ENCODE data around the gene DFFB. TPM values are rescaled to one million over a fixed set of nuclear protein-coding genes. Genes with fewer than 3 reads are reported as not detected.

Gene DFFB
- total and polyA plus RNA-seq, 2 donors (not counting 3 experiments of a cell fraction or from before 2014, with no cell fraction given) = 11.7 to 11.8 TPM

DNA sequence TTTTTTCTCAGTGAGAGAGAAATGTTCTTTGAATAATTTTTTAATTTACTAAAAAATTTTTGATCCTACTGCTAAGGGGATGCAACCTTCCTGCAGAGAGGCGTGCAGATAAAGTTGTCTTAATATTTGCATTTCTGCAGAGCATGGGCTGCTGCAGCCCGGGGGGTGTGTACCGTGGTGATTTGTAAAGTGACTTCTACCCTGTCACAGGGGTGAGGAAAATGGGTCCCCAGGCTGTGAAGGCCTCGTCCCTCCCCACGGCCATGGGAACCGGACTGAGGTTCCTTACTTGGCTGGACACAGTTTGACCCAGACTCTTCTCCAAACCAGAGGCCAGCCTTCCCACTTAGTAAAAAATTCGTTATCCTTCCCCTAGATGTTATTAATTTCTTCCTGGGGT lies 52.3 kb downstream of the DFFB start:
- H3K9me1 ChIP-seq (replicated peaks; ENCODE audit: control insufficient read depth, extremely low read depth, insufficient read depth, low read length) = no peaks in the 10 kb centered on the region
- no peaks in the 10 kb centered on the region for H3K9me3 ChIP-seq (replicated peaks; ENCODE audit: control insufficient read depth, insufficient read depth, low read length)
- H3K4me2 ChIP-seq (ENCODE audit: insufficient read depth, low read length) = no peak overlapping the region
- dilution Hi-C loops (cut with MboI; ENCODE audit: extremely low pct_ligation_motif_present, low sequenced_read_pairs) = no loop called here
- no peak for FAIRE-seq
- H3K27ac ChIP-seq (ENCODE audit: insufficient read depth, low read depth, low read length) = no peak overlapping the region
- BruUV-seq (replicated peaks) = no TSS peak
- no peaks in the 10 kb centered on the region for H4K20me1 ChIP-seq (replicated peaks; ENCODE audit: control insufficient read depth, extremely low read depth, insufficient read depth, low read length)
- peaks cover 0 to 1% of the 10 kb centered on the region in 2 experiments for H3K27me3 ChIP-seq (ENCODE audit: control insufficient read depth in 2 of 2, insufficient read depth in 2 of 2, low read length in 2 of 2)
- no peak overlapping the region for H3K4me3 ChIP-seq (replicated peaks in 1 of 3; ENCODE audit: insufficient read depth in 1 of 3, low read depth in 1 of 3, low read length in 3 of 3)
- no peaks in the 10 kb centered on the region for H3K36me3 ChIP-seq (ENCODE audit: control insufficient read depth in 2 of 2, extremely low read depth in 1 of 2, insufficient read depth in 2 of 2, low read length in 2 of 2)
- DNase-seq (ENCODE audit: low read depth, low spot score) = no peak
- ChIA-PET POLR2A (no interaction called here), CTCF (no interaction called here)
- intact Hi-C loops (cut with micrococcal nuclease) = no loop called here
- H3K4me1 ChIP-seq (ENCODE audit: control insufficient read depth, extremely low read depth, insufficient read depth, low read length) = no peaks in the 10 kb centered on the region
- TF ChIP-seq, protein P1, sequence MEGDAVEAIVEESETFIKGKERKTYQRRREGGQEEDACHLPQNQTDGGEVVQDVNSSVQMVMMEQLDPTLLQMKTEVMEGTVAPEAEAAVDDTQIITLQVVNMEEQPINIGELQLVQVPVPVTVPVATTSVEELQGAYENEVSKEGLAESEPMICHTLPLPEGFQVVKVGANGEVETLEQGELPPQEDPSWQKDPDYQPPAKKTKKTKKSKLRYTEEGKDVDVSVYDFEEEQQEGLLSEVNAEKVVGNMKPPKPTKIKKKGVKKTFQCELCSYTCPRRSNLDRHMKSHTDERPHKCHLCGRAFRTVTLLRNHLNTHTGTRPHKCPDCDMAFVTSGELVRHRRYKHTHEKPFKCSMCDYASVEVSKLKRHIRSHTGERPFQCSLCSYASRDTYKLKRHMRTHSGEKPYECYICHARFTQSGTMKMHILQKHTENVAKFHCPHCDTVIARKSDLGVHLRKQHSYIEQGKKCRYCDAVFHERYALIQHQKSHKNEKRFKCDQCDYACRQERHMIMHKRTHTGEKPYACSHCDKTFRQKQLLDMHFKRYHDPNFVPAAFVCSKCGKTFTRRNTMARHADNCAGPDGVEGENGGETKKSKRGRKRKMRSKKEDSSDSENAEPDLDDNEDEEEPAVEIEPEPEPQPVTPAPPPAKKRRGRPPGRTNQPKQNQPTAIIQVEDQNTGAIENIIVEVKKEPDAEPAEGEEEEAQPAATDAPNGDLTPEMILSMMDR (IDR thresholded peaks at IDR 0.05; ENCODE audit: extremely low read depth in 1 of 2, insufficient read depth in 1 of 2, low read depth in 1 of 2, low read length in 2 of 2) = no peak
- no peak for TF ChIP-seq POLR2A (IDR thresholded peaks at IDR 0.05; ENCODE audit: low read depth, low read length)
- TF ChIP-seq POLR2AphosphoS5 (IDR thresholded peaks at IDR 0.05; ENCODE audit: insufficient read depth, low read depth, low read length) = no peak
- TF ChIP-seq, protein P2, sequence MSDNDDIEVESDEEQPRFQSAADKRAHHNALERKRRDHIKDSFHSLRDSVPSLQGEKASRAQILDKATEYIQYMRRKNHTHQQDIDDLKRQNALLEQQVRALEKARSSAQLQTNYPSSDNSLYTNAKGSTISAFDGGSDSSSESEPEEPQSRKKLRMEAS (IDR thresholded peaks at IDR 0.05; ENCODE audit: insufficient read depth, insufficient read length) = no peak
- no peak for TF ChIP-seq GATA2 (IDR thresholded peaks at IDR 0.05; ENCODE audit: insufficient read depth, insufficient read length, low read depth, low read length)
- TF ChIP-seq MYC (IDR thresholded peaks at IDR 0.05; ENCODE audit: low read depth, low read length) = no peak
- TF ChIP-seq EZH2 (IDR thresholded peaks at IDR 0.05; ENCODE audit: borderline replicate concordance, low read depth, low read length, severe bottlenecking) = no peak
- TF ChIP-seq FOS (IDR thresholded peaks at IDR 0.05; ENCODE audit: borderline replicate concordance, insufficient read depth, low read length) = no peak
- no peak for TF ChIP-seq JUN (IDR thresholded peaks at IDR 0.05; ENCODE audit: borderline replicate concordance, insufficient read depth, insufficient read length, low read depth)
- no peaks in the 10 kb centered on the region for H3K79me2 ChIP-seq (ENCODE audit: control insufficient read depth, insufficient read depth, low read length)
- H2AFZ ChIP-seq (ENCODE audit: low read depth, low read length) = no peak overlapping the region
- H3K9ac ChIP-seq (replicated peaks; ENCODE audit: extremely low read depth, insufficient read depth, low read length) = no peak overlapping the region
